ENCODE data around the gene STARD10. TPM values are rescaled to one million over a fixed set of nuclear protein-coding genes. Genes with fewer than 3 reads are reported as not detected.

The STARD10 gene
- total RNA-seq, 1 experiment from 2014 or later = 58.4 TPM

GRCh38 chr11:72829884-72830533, 36.2 kb upstream of the STARD10 start:
- Histone ChIP-seq H3K4me3 (replicated peaks in 1 of 2; ENCODE audit: low read depth in 1 of 2, low read length in 2 of 2) (no peak overlapping the region), H3K27ac (ENCODE audit: low read depth, low read length) (no peak overlapping the region), H3K4me2 (ENCODE audit: low read length) (no peak overlapping the region), H3K9me3 (ENCODE audit: control insufficient read depth in 1 of 2, insufficient read depth in 1 of 2, low read depth in 1 of 2, low read length in 2 of 2) (no peaks in the 10 kb centered on the region), H4K20me1 (ENCODE audit: insufficient read depth) (no peaks in the 10 kb centered on the region), H3K79me2 (ENCODE audit: insufficient read depth, low read length) (no peaks in the 10 kb centered on the region), H3K36me3 (ENCODE audit: control insufficient read depth in 1 of 2, insufficient read depth in 2 of 2, low read length in 2 of 2) (no peaks in the 10 kb centered on the region), H3K27me3 (ENCODE audit: insufficient read depth, low read length) (no peaks in the 10 kb centered on the region), H3K9me2 (ENCODE audit: insufficient read depth) (no peaks in the 10 kb centered on the region), H3K9ac (ENCODE audit: low read length) (no peak overlapping the region), H2AFZ (ENCODE audit: low read depth, low read length, poor library complexity, severe bottlenecking) (no peak overlapping the region), H3K4me1 (ENCODE audit: control insufficient read depth in 1 of 2, insufficient read depth in 2 of 2, low read length in 2 of 2) (peaks cover 0 to 6% of the 10 kb centered on the region in 2 experiments; a peak in 2 of 4 replicates)
- CTCF ChIA-PET = interaction anchor here (2.4 to 4.1 kb wide), 2 partner anchors 105 to 348 kb away, joined by 10 to 79 read pairs; no protein-coding TSS in a partner anchor
- intact Hi-C loops (cut with micrococcal nuclease) = no loop called here
- ATAC-seq (no peak), DNase-seq (ENCODE audit: low read depth, low spot score) (no peak)
- POLR2A ChIA-PET = no interaction called here
- BruUV-seq (replicated peaks) = no TSS peak
- TF ChIP-seq YY1 (IDR thresholded peaks at IDR 0.05; ENCODE audit: extremely low read depth, insufficient replicate concordance, low read depth, low read length) = no peak
- TF ChIP-seq SRF (IDR thresholded peaks at IDR 0.05; ENCODE audit: low read depth) = no peak
- TF ChIP-seq EZH2phosphoT487 (IDR thresholded peaks at IDR 0.05; ENCODE audit: borderline replicate concordance) = no peak
- no peak for TF ChIP-seq JUND (IDR thresholded peaks at IDR 0.05)
- no peak for TF ChIP-seq ATF3 (IDR thresholded peaks at IDR 0.05)
- no peak for TF ChIP-seq ZNF274 (IDR thresholded peaks at IDR 0.05; ENCODE audit: low read depth, low read length)
- no peak for TF ChIP-seq FOSL1 (IDR thresholded peaks at IDR 0.05; ENCODE audit: low read depth)
- TF ChIP-seq, protein P1, sequence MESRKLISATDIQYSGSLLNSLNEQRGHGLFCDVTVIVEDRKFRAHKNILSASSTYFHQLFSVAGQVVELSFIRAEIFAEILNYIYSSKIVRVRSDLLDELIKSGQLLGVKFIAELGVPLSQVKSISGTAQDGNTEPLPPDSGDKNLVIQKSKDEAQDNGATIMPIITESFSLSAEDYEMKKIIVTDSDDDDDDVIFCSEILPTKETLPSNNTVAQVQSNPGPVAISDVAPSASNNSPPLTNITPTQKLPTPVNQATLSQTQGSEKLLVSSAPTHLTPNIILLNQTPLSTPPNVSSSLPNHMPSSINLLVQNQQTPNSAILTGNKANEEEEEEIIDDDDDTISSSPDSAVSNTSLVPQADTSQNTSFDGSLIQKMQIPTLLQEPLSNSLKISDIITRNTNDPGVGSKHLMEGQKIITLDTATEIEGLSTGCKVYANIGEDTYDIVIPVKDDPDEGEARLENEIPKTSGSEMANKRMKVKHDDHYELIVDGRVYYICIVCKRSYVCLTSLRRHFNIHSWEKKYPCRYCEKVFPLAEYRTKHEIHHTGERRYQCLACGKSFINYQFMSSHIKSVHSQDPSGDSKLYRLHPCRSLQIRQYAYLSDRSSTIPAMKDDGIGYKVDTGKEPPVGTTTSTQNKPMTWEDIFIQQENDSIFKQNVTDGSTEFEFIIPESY (IDR thresholded peaks at IDR 0.05; ENCODE audit: extremely low read depth, insufficient replicate concordance, low read length) = no peak
- TF ChIP-seq ELF1 (IDR thresholded peaks at IDR 0.05; ENCODE audit: borderline replicate concordance, low read depth) = no peak
- no peak for TF ChIP-seq SIN3A (IDR thresholded peaks at IDR 0.05; ENCODE audit: low read depth)
- no peak for TF ChIP-seq EZH2 (IDR thresholded peaks at IDR 0.05)
- TF ChIP-seq CBX3 (IDR thresholded peaks at IDR 0.05; ENCODE audit: low read depth) = no peak
- no peak for TF ChIP-seq POLR2A (IDR thresholded peaks at IDR 0.05; ENCODE audit: borderline replicate concordance, extremely low read depth, insufficient read depth, insufficient read length)
- TF ChIP-seq TCF7L2 (IDR thresholded peaks at IDR 0.05; ENCODE audit: borderline replicate concordance, extremely low read depth, insufficient read depth, insufficient read length) = no peak
- no peak for TF ChIP-seq CTCF (IDR thresholded peaks at IDR 0.05 in 2 of 3, conservative IDR thresholded peaks at IDR 0.05 in 1 of 3; ENCODE audit: borderline replicate concordance in 1 of 3, insufficient read depth in 1 of 3, low read depth in 2 of 3, low read length in 2 of 3)
- TF ChIP-seq SP1 (IDR thresholded peaks at IDR 0.05; ENCODE audit: low read depth) = no peak
- TF ChIP-seq ZFX (IDR thresholded peaks at IDR 0.05) = no peak
- TF ChIP-seq MAX (IDR thresholded peaks at IDR 0.05) = no peak
- RAD21 ChIA-PET (ENCODE audit: low non-redundant PET in 1 of 2, low total read pairs in 2 of 2, uncharacterized antibody in 2 of 2, unreplicated experiment in 2 of 2) = no interaction called here

Measured in HCT116 (cell line).